NCI-H1092 (cell line): Measurements from ENCODE around the gene PLPPR1.
"Not testable (repeated sequence)": the region's sequence is repeated elsewhere in the genome, so short reads cannot be mapped to it uniquely, and the experiment has no call there.

Experiments used
- DNase-seq: peaks from one replicate; lab custom pipeline; 2025; lab: John Stamatoyannopoulos, UW

Gene PLPPR1

DNA sequence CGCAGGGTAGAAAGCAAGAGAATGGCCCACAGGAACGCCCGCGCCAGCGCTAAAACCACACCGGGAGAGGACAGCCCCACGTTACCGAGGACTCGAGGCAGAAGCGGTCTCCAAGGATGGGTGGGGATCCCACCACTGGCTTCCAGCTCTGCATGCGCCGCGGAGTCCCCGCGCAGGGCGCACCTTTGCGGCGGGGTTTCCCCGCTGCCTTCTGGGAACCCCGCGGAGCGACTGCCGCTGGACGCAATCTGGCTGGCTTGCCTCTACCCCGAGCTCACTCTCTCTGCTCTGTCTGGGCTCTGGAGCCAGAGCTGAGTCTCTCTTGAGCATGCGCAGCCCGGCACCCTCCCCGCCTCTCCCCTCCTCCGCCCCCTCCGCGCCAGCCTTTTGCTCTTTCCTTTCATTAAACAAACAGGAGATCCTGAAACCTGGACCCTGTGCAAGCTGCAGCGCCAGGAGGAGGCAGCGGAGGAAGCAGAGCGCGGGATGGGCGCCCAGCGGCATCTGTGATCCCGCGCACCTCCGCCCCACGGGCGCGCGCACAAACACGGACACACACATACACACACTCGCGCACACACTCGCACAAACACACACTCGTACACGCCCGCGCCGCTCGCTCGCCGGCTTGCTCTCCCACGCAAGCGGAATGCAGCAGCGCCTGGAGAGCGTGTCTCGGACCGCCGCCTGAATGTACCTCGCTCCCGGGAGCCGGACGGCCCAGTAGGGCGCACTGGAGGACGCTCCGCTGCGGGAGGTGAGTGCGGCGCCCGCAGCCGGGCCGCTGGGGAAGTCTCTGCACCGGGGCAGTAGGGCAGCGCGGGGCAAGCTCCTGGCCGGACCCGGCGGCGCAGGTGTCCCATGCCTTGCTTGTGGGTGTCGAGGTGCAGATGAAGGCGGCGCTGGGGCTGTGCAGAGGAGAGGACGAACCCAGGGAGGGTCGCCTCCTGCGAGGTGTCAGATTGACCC is at the start of gene PLPPR1:
TSS of gene PLPPR1 (plus strand) at position 382 of the 969 bp plus-strand sequence.
- peak; percentile 91 for DNase-seq

DNA sequence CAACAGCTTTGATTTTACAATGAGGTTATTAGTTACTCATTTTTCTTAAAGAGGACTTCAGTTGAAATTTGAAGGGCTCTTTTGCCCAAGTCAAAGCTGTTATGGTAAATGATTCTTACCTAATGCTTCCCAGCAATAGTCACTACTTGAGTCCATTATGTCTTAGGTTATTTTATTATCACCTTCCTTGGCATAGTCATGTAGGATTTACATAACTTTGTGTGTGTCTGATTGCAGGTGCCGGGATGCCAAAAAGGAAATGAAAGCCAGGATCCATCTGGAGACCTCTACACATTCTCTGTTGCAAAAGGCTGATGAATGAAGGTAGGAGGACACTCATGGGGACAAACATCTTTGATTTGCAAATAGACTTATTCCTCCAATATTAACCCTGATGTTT is 38.8 kb upstream of the PLPPR1 start:
- DNase-seq = no peak

DNA sequence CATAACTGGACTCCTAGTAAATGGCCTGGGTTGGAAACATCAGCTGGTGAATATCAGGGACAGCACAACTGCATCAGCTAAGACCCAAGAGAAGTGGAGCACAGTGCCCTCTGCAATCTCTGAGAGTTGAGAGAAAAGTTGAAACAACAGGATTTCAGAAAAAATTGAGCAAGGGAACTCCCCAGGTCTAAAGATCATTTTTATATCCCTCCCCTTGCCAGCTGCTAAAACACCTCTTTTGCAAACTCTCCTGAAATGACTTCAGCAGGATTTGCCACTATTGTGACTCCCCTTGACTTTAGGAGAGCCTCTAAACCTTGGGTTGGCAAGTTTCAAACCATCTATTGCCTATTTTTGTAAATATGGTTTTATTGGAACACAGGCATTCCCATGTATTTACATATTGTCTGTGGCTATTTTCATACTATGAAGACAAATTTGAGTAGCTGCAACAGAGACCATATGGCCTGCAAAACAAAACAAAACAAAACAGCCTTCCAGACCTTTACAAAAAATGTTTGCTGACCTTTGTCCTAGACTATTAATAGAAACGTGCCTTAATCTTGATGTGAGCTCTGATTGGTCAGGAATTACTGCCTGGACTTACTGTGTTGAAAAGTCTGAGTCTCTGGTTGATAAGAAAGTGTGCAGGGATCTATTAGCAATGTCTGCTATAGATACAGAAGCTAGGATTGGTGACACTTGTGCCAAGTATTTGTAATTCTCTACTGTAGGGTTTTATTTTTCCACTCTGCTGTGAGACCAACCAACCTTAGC is 37.7 kb upstream of the PLPPR1 start:
- no peak for DNase-seq

DNA sequence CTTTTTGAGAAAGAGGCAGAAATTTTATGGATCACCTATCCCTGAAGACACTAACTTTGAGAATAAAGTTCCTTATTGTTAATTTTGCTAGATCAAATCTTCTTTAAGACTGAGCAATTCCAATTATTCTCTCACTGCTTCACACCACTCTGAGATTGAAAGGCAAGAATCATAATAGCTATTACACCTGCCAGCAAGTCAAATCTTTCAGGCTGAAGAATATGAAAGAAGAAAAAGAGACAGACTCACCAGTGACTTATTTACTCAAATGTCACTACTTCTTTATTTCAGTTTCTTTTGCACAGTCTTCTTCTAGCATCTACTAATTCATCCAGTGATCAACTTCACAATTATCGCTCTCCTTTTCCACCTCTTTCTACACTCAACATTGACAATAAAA is 35.9 kb upstream of the PLPPR1 start:
- no peak for DNase-seq

- DNase-seq = no peak
Measured at GRCh38 chr9:100999906-101000544, 28.5 kb upstream of the PLPPR1 start.

DNA sequence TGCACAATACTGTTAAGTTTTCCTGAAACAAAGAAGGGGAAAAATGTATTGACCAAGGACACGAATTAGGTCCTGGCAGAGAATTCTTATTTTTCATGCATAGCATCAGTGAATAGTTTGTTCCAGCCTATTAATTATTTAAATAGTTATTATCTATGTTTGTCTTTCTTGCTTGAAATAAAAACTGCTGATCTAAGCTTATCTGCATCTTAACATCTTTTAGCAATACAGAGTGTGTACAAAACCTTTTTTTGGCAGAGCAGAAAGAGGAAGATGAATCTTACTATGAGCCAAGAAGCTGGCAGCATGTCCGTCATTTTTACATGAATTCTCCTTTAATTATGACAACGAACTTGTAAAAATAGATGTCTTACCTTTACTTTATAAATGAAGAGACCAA is 23.3 kb upstream of the PLPPR1 start:
- DNase-seq = no peak

DNA sequence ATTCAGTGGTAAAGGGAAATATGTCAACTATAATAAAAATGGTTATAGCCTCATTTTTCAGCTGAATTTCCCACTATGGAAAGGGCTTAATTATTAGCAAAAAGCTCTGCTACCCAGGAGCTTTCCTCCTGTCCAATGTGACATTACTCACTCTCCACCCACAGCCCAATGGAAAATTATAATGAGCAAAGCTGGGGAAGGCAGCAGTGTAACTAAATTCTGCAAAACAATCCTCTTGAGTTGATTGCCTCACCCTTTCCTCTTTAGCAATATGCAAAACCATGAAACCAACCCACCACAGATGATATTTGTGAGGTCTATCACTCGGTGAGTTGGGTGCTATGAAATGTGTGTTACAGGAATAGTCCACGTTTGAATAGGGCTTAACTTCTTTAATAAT is 14.0 kb upstream of the PLPPR1 start:
- no peak for DNase-seq

GRCh38 chr9:101018467-101018866 is 10.1 kb upstream of the PLPPR1 start:
- DNase-seq = peak; percentile 92

DNA sequence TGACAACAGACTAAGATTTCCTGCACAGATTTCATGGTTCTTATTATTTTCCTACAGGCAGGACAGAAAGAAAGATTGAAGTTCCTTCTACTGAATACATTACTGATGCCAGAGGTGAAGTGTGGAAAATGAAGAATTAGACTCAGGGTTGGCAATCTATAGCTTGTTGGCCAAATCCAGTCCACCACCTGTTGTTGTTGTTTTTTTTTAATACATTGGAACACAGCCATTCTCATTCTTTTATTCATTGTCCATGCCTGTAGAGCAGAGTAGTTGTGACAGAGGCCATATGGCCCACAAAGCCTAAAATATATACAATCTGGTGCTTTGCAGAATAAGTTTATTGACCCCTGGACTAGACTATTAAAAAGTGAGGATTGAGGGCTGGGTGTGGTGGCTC is 5.8 kb upstream of the PLPPR1 start:
- DNase-seq = no peak

DNA sequence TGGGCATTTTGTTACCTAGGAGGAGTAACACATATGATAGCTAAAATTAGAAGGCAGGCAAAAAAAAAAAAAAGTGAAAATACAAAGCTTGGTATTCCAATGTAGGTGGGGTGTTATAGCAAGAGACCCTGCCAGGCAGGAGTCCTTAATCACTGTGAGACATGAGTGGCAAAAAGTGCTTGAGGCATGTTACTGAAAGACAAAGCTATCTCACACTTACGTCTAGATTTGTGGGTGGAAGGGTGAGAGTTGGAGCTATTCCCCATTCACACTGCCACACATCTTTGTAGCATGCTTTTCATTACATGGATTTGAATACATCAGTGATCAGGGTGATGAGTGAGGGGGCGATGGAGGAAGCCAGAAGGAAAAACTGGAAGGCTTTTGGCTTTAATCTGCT is 2.6 kb upstream of the PLPPR1 start:
- no peak for DNase-seq

DNA sequence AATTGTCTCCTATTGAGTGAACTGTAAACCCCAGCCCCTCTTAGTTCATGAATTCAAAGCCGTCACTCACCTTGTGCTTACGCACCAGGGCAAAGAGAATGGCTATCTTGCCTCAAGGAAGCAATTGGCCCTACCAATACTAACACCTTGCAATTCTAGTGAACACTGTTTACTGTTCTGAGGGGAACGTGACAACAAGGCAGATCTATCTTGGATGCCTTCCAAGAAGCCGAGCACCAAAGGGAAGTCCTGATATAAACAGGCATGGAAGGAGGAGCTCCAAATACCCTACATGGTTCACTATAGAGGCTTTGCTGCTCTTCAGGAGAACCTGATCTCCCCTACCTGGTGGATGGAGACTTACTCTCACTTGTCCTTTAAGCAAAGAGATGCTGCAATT is 1.7 kb upstream of the PLPPR1 start:
- DNase-seq = peak; percentile 34

DNA sequence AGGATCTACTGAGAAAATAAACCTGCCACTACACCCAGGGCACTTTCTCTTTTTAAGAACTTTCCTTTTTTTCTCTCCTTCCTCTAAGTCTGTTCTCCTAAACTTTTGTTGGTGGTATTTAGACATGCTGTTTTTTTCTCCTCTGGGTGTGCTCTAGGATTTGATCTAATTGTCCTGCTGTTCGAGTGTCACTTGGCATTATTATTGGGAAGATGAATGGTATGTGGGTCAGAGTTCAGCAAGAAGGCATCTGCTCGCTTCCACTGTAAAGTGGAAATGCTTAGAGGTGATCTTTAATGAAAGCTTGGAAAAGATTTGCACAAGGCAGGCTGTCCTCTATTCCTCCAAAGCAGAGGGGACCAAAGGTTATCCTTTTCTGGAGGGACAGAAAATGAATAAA is 1.3 kb upstream of the PLPPR1 start:
- no peak for DNase-seq

DNA sequence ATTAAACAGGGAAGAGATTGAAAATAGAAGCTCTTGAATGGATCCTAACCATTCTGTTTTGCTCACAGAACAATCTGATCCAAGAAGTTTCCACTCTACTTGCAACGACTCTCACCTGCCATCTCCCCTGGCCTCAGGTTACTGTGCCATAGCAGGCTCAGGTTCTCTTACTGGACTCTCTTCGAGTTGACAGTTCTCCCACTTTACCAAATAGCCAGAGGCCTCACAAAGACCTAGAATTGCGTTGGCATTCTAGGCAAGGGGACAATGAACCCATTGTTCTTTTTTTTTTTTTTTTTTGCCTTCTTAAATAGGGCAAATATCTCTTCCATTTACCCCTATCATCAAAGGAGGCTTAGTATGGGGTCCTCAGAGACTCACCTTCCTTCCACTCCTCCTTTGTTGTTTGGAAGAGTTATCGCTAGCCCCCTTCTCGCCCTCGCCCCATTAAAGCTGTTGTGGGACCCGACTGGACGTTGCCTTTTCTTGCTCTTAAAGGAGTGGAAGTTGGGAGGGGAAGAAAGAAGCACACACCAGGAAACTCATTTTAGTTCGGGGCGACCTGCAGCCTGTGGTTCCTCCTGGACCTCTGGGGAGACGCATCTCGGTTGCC is 688 bp upstream of the PLPPR1 start:
- no peak for DNase-seq

- no peak for DNase-seq
Measured at GRCh38 chr9:101029315-101030085, 973 bp downstream of the PLPPR1 start.

DNA sequence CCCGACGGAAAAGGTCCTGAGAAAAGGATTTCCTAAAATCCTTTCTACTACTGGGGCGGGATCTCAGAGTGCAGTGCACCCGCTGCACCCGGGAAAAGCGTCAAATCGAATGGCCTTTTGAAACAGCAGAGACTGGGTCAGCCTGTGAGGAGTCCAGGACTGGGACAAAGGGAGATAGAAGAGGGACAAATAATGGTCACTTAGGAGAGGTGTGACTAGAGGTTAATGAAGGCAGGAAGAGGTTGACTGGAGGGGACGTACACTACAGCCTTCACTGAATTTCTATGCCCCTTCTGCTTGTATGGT is 1.5 kb downstream of the PLPPR1 start:
- DNase-seq = no peak

DNA sequence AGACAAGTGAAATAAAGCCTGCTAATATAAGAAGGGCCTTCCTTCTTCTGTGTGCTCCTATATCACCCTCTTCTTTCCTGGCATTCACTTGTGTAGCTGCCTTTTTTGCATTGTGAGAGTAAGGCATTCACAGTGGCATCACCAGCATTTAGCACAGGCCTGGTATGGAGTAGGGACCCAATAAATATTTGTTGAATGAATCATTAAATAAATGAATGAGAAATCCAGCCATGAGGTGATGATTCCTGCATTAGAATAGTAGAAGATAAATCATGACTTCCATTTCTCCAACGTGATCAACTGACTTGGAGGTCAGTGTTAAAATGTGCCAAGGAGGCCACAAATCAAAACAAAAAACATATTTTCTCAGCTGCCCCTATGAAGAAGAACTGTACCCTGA is 3.9 kb downstream of the PLPPR1 start:
- no peak for DNase-seq

- DNase-seq = no peak
Measured at GRCh38 chr9:101034222-101034621, 5.7 kb downstream of the PLPPR1 start.

DNA sequence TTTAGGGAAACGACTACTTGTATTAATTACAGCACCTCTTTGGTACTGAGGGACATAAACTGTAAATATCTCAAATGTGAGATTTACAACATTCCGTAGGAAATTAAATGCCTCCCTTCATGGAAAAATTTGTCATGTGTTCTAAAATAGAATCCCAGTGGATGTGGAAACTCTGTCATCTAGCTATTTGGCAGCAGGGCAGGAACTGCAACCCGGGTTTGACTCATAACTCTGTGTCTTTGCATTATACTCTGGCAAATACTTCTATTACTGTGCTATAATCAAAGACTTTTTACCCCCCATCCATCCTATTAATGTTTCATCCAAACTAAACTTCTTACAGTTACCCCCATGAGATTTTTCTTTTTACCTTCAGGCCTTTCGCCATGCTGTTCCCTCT is 6.6 kb downstream of the PLPPR1 start:
- no peak for DNase-seq

DNA sequence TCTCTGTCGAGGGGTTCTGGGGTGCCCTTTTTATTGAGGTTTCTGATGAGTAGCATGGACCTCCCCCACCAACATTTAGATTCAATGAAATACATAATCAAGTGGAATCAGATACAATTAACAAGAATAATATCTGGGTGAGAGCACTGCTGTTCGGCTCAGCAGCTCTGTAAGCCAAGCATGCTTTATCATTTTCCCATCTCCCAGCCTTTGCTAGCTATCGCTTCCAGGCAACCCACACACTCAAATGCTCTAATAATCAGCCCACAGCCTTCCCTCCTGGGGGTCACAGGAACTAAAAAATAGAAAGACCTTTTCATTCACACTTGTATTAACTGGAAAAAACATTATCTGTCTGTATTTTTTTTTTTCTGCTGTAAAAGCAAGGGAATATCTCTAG is 8.9 kb downstream of the PLPPR1 start:
- no peak for DNase-seq

- DNase-seq = no peak
Measured at GRCh38 chr9:101038488-101038887, 10.0 kb downstream of the PLPPR1 start.

- not testable (repeated sequence) for DNase-seq
Measured at GRCh38 chr9:101039581-101039980, 11.1 kb downstream of the PLPPR1 start.
